ENCODE results near the gene AP2A2.

The AP2A2 gene

GRCh38 chr11:926341-926916 is 759 bp downstream of the AP2A2 start:
- DNase-seq, result no peak

- DNase-seq, result no peak
Measured at GRCh38 chr11:927871-928270, 2.2 kb downstream of the AP2A2 start.

GRCh38 chr11:928786-929185 is 3.1 kb downstream of the AP2A2 start:
- no peak for DNase-seq

- no peak for DNase-seq
Measured at GRCh38 chr11:929405-929804, 3.7 kb downstream of the AP2A2 start.

GRCh38 chr11:931385-931784 is 5.7 kb downstream of the AP2A2 start:
- no peak for DNase-seq

GRCh38 chr11:932435-932834 is 6.8 kb downstream of the AP2A2 start:
- no peak for DNase-seq

- no peak for DNase-seq
Measured at GRCh38 chr11:933142-933851, 7.6 kb downstream of the AP2A2 start.

- DNase-seq, result no peak
Measured at GRCh38 chr11:933936-934335, 8.3 kb downstream of the AP2A2 start.

GRCh38 chr11:934527-934926 is 8.9 kb downstream of the AP2A2 start:
- no peak for DNase-seq

- no peak for DNase-seq
Measured at GRCh38 chr11:936199-936598, 10.5 kb downstream of the AP2A2 start.

GRCh38 chr11:937841-938261 is 12.2 kb downstream of the AP2A2 start:
- no peak for DNase-seq

- no peak for DNase-seq
Measured at GRCh38 chr11:940496-941135, 14.9 kb downstream of the AP2A2 start.

- DNase-seq, result no peak
Measured at GRCh38 chr11:942823-943222, 17.2 kb downstream of the AP2A2 start.

GRCh38 chr11:944711-945470 is 19.2 kb downstream of the AP2A2 start:
- no peak for DNase-seq

- DNase-seq, result no peak
Measured at GRCh38 chr11:945986-946385, 20.3 kb downstream of the AP2A2 start.

- DNase-seq, result no peak
Measured at GRCh38 chr11:947744-948143, 22.1 kb downstream of the AP2A2 start.

- DNase-seq, result no peak
Measured at GRCh38 chr11:951507-951906, 25.8 kb downstream of the AP2A2 start.

- DNase-seq, result no peak
Measured at GRCh38 chr11:952406-953385, 27.0 kb downstream of the AP2A2 start.

GRCh38 chr11:953512-953911 is 27.8 kb downstream of the AP2A2 start:
- DNase-seq, result no peak

GRCh38 chr11:954392-955153 is 28.9 kb downstream of the AP2A2 start:
- DNase-seq, result no peak
